H1 (cell line): ENCODE results near the gene AGRP. TPM values are rescaled to one million over a fixed set of nuclear protein-coding genes. Genes with fewer than 3 reads are reported as not detected.

ENCODE experiments used
- CTCF ChIA-PET: fragments of 300-600 bp; sonication (Branson Sonifier 250); formaldehyde crosslinking; loops from one replicate; lab custom pipeline; 2021; ENCODE audit not compliant: partially characterized antibody; lab: Charles Lee
- POLR2A ChIA-PET: fragments of 300-600 bp; sonication (Branson Sonifier 250); formaldehyde crosslinking; loops from one replicate; lab custom pipeline; 2021; ENCODE audit warnings: inconsistent platforms; ENCODE audit not compliant: partially characterized antibody; lab: Charles Lee
- DNase-seq, 2 experiments: peaks; one replicate each; pipeline versions ENCODE4 v3.0.0 to v3.0.0-alpha.2; 2010 to 2022; ENCODE audit warnings: low spot score in 2 of 2, low read depth in 1 of 2, mixed read lengths in 1 of 2
- FAIRE-seq: peaks from 2 replicates; lab custom pipeline; 2011; peaks lifted over from hg19 to GRCh38; lab: Jason Lieb, UNC
- H2AFZ ChIP-seq: 2 replicates; pipeline ENCODE4 v1.8.1; 2012; ENCODE audit warnings: low read length, inconsistent platforms
- H2AK5ac ChIP-seq: 2 replicates; pipeline ENCODE4 v1.6.1; 2013; ENCODE audit warnings: low read depth, low read length
- H2BK120ac ChIP-seq: replicated peaks from 2 replicates; pipeline ENCODE3; 2013; ENCODE audit warnings: low read depth, low read length, inconsistent platforms
- H2BK12ac ChIP-seq: 2 replicates; pipeline ENCODE4 v1.6.1; 2013; ENCODE audit warnings: low read depth, low read length
- H2BK15ac ChIP-seq: 2 replicates; pipeline ENCODE4 v1.6.1; 2013; ENCODE audit warnings: low read length
- H2BK20ac ChIP-seq: 2 replicates; pipeline ENCODE4 v1.6.1; 2013; ENCODE audit warnings: low read length
- H2BK5ac ChIP-seq: 2 replicates; pipeline ENCODE4 v1.6.1; 2013; ENCODE audit warnings: low read depth, low read length
- H3K14ac ChIP-seq: 2 replicates; pipeline ENCODE4 v1.6.1; 2013; ENCODE audit warnings: inconsistent platforms; ENCODE audit not compliant: insufficient read length
- H3K18ac ChIP-seq: 2 replicates; pipeline ENCODE4 v1.6.1; 2013; ENCODE audit warnings: low read length; ENCODE audit errors: extremely low read depth
- H3K23ac ChIP-seq: 2 replicates; pipeline ENCODE4 v1.6.1; 2013; ENCODE audit warnings: inconsistent platforms; ENCODE audit not compliant: insufficient read length
- H3K23me2 ChIP-seq: 2 replicates; pipeline ENCODE4 v1.6.1; 2013; ENCODE audit warnings: low read depth, low read length
- H3K27ac ChIP-seq: 2 replicates; pipeline ENCODE4 v1.6.1; 2011; ENCODE audit warnings: low read depth, low read length, inconsistent platforms
- H3K27me3 ChIP-seq, 4 experiments: replicated peaks in 1 of 4; 1 replicate in 1 of 4; 2 replicates in 3 of 4; pipeline versions ENCODE4 v1.6.1 to v1.8.1; 2011 to 2013; ENCODE audit warnings: low read length in 3 of 4, mild to moderate bottlenecking in 3 of 4, inconsistent platforms in 2 of 4, mixed read lengths in 2 of 4, moderate library complexity in 1 of 4; ENCODE audit not compliant: control insufficient read depth in 3 of 4, insufficient read depth in 3 of 4; ENCODE audit errors: extremely low read depth in 1 of 4
- H3K36me3 ChIP-seq, 4 experiments: 2 replicates each; pipeline versions ENCODE4 v1.6.1 to v1.8.1; 2011 to 2013; ENCODE audit warnings: mild to moderate bottlenecking in 4 of 4, low read length in 3 of 4, moderate library complexity in 2 of 4, control low read depth in 1 of 4, inconsistent platforms in 1 of 4; ENCODE audit not compliant: insufficient read depth in 4 of 4, control insufficient read depth in 2 of 4
- H3K4ac ChIP-seq: replicated peaks from 2 replicates; pipeline ENCODE3; 2013; ENCODE audit warnings: low read length, low read depth, mixed read lengths, inconsistent platforms; ENCODE audit not compliant: insufficient read length
- H3K4me1 ChIP-seq, 4 experiments: replicated peaks in 1 of 4; 1 replicate in 1 of 4; 2 replicates in 3 of 4; pipeline versions ENCODE4 v1.6.1 to v1.8.1; 2011 to 2013; ENCODE audit warnings: low read length in 3 of 4, inconsistent platforms in 2 of 4, mixed read lengths in 1 of 4; ENCODE audit not compliant: insufficient read depth in 4 of 4, control insufficient read depth in 3 of 4
- H3K4me2 ChIP-seq, 2 experiments: 2 replicates each; pipeline versions ENCODE4 v1.6.1 to v1.8.1; 2011 to 2013; ENCODE audit warnings: low read depth in 2 of 2, low read length in 2 of 2, control low read depth in 1 of 2, inconsistent platforms in 1 of 2, mild to moderate bottlenecking in 1 of 2; ENCODE audit not compliant: insufficient read depth in 1 of 2
- H3K4me3 ChIP-seq, 4 experiments: fragments of 200-600, 300-600 bp in 1 of 4; sonication (generic), shearing (Covaris generic), sonication (Bioruptor Twin) in 1 of 4; 2 replicates each; pipeline versions ENCODE4 v1.5.1 to v1.8.1; 2011 to 2016; ENCODE audit warnings: low read length in 4 of 4, low read depth in 3 of 4, control low read depth in 2 of 4, inconsistent platforms in 2 of 4, mild to moderate bottlenecking in 2 of 4, mixed read lengths in 1 of 4, moderate library complexity in 1 of 4; ENCODE audit not compliant: insufficient read depth in 2 of 4; ENCODE audit errors: extremely low read depth in 1 of 4
- H3K56ac ChIP-seq: replicated peaks from 2 replicates; pipeline ENCODE3; 2013; ENCODE audit warnings: low read depth, mild to moderate bottlenecking, mixed read lengths, low read length, inconsistent platforms; ENCODE audit not compliant: insufficient read length
- H3K79me1 ChIP-seq: 2 replicates; pipeline ENCODE4 v1.6.1; 2013; ENCODE audit warnings: low read depth, low read length, control low read depth
- H3K79me2 ChIP-seq, 2 experiments: 2 replicates each; pipeline versions ENCODE4 v1.6.1 to v1.8.1; 2012 to 2013; ENCODE audit warnings: low read length in 2 of 2, mild to moderate bottlenecking in 2 of 2, inconsistent platforms in 1 of 2; ENCODE audit not compliant: insufficient read depth in 2 of 2, control insufficient read depth in 1 of 2
- H3K9ac ChIP-seq, 4 experiments: replicated peaks in 1 of 4; 1 replicate in 1 of 4; 2 replicates in 3 of 4; pipeline versions ENCODE4 v1.6.1 to v1.8.1; 2011 to 2013; ENCODE audit warnings: low read depth in 3 of 4, low read length in 3 of 4, control low read depth in 2 of 4, mild to moderate bottlenecking in 2 of 4, moderate library complexity in 2 of 4, inconsistent platforms in 1 of 4; ENCODE audit errors: extremely low read depth in 1 of 4
- H3K9me3 ChIP-seq, 2 experiments: 2 replicates each; pipeline versions ENCODE4 v1.6.1 to v1.8.1; 2012 to 2013; ENCODE audit warnings: mild to moderate bottlenecking in 2 of 2, moderate library complexity in 2 of 2, control low read depth in 1 of 2, inconsistent platforms in 1 of 2, low read depth in 1 of 2, low read length in 1 of 2, mixed read lengths in 1 of 2; ENCODE audit not compliant: insufficient read depth in 2 of 2
- H4K20me1 ChIP-seq, 2 experiments: replicated peaks in 1 of 2; 2 replicates each; pipeline versions ENCODE3 to v1.8.1; 2011 to 2013; ENCODE audit warnings: inconsistent platforms in 2 of 2, low read length in 2 of 2, mild to moderate bottlenecking in 1 of 2; ENCODE audit not compliant: insufficient read depth in 2 of 2, control insufficient read depth in 1 of 2
- H4K5ac ChIP-seq: 2 replicates; pipeline ENCODE4 v1.6.1; 2013; ENCODE audit warnings: low read length, low read depth, mixed read lengths, inconsistent platforms; ENCODE audit not compliant: insufficient read length
- H4K8ac ChIP-seq: 2 replicates; pipeline ENCODE4 v1.8.0; 2013; ENCODE audit warnings: mild to moderate bottlenecking, moderate library complexity, low read length, inconsistent platforms; ENCODE audit not compliant: insufficient read depth; ENCODE audit errors: extremely low read depth
- H4K91ac ChIP-seq: replicated peaks from 2 replicates; pipeline ENCODE3; 2013; ENCODE audit warnings: low read length, mixed read lengths, inconsistent platforms; ENCODE audit not compliant: insufficient read length
- RAD21 ChIP-seq, 2 experiments: IDR thresholded peaks in 1 of 2; conservative IDR thresholded peaks in 1 of 2; 2 replicates each; pipeline ENCODE4 v1.6.1; 2011; ENCODE audit warnings: low read depth in 2 of 2, low read length in 2 of 2, improper control_type of control experiment in 1 of 2, inconsistent platforms in 1 of 2, mild to moderate bottlenecking in 1 of 2, moderate library complexity in 1 of 2
- RFX5 ChIP-seq: IDR thresholded peaks from 2 replicates; pipeline ENCODE4 v1.6.1; 2011; ENCODE audit warnings: low read depth, low read length, improper control_type of control experiment, borderline replicate concordance
- WGBS, 2 experiments: shearing (Covaris generic) in 1 of 2; methylation state at CpG; one replicate each; pipeline versions ENCODE4 v1.1.6 to v1.1.7; 2013 to 2015; ENCODE audit warnings: low lambda C conversion rate in 2 of 2, mixed read lengths in 2 of 2, inconsistent platforms in 1 of 2, low coverage in 1 of 2, missing lambda C conversion rate in 1 of 2; ENCODE audit not compliant: insufficient replicate concordance in 2 of 2, insufficient coverage in 1 of 2, insufficient read length in 1 of 2; ENCODE audit errors: extremely low coverage in 1 of 2, missing lambda C conversion rate in 1 of 2; 5-methylcytosine and 5-hydroxymethylcytosine counted together
- polyA plus RNA-seq, 7 experiments: library from polyadenylated mRNA; depleted of rRNA in 3 of 7; stranded (reverse) in 5 of 7; unstranded in 2 of 7; fragments of >200 nt in 5 of 7; fragments of 200-250 nt in 2 of 7; gene quantifications; 1 replicate in 5 of 7; 2 replicates in 1 of 7; 4 replicates in 1 of 7; pipeline versions ENCODE4 v1.2.1 to v1.2.3, GENCODE V29; 2011 to 2013; ENCODE audit warnings: missing spikeins in 2 of 7, mixed read lengths in 2 of 7
- total RNA-seq: library from RNA; stranded (reverse); fragmentation: NEBNext Ultra II Directional; extraction: Animal tissue kit (Norgen Biotek cat#: 25700); gene quantifications from 2 replicates; pipeline ENCODE4 v1.2.1, GENCODE V29; 2021
- TF ChIP-seq, protein P1 (sequence below), 3 experiments: IDR thresholded peaks; 1 replicate in 2 of 3; 2 replicates in 1 of 3; pipeline versions ENCODE4 v1.5.1 to v1.6.1; 2011; ENCODE audit warnings: low read length in 3 of 3, mild to moderate bottlenecking in 3 of 3, inconsistent platforms in 2 of 3, low read depth in 1 of 3, moderate library complexity in 1 of 3; ENCODE audit not compliant: insufficient read depth in 1 of 3; ENCODE audit errors: control extremely low read depth in 1 of 3

Gene AGRP
- total and polyA plus RNA-seq, 2 of the 8 experiments (the other 6 are each of a cell fraction or from before 2014, with no cell fraction given), result not detected

DNA sequence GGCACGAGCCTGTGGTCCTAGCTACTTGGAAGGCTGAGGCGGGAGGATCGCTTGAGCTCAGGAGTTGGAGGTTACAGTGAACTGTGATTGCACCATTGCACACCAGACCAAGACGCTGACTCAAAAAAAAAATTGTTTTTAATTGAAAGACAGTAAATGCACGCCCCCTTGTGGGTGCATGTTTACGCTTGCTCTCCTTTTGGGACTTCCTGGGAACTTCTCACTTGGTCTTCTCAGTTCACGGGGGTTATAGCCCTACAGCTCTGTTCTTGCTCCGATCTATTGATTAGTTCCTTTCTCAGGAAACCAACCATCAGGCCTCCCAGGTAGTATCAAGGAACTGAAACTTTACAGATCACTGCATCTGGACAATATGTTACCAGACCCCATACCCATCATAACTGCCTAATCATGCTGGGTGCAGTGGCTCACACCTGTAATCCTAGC lies 31.1 kb upstream of the AGRP start:
- peak; percentile 42 for FAIRE-seq

More for the DNA sequence above, 31.1 kb upstream of the AGRP start:
- H4K5ac ChIP-seq, result no peak overlapping the region
- H3K27ac ChIP-seq, result no peak overlapping the region
- no peak overlapping the region for H2AK5ac ChIP-seq
- no peak overlapping the region for H3K56ac ChIP-seq
- no peak overlapping the region for H3K14ac ChIP-seq
- no peak overlapping the region for H3K4me3 ChIP-seq
- H2BK120ac ChIP-seq, result no peak overlapping the region
- POLR2A ChIA-PET, result interaction anchor here (0.9 to 1.1 kb wide), 2 partner anchors 11 to 25 kb away, joined by 3 read pairs; no protein-coding TSS in a partner anchor
- H3K9me3 ChIP-seq, result no peaks in the 10 kb centered on the region
- no peak overlapping the region for H2AFZ ChIP-seq
- TF ChIP-seq RAD21 (IDR thresholded peaks at IDR 0.05 in 1 of 2, conservative IDR thresholded peaks at IDR 0.05 in 1 of 2; ENCODE audit: low read depth in 2 of 2, low read length in 2 of 2) (peak; percentile 55 to 65), RFX5 (no peak)
- TF ChIP-seq, protein P1, sequence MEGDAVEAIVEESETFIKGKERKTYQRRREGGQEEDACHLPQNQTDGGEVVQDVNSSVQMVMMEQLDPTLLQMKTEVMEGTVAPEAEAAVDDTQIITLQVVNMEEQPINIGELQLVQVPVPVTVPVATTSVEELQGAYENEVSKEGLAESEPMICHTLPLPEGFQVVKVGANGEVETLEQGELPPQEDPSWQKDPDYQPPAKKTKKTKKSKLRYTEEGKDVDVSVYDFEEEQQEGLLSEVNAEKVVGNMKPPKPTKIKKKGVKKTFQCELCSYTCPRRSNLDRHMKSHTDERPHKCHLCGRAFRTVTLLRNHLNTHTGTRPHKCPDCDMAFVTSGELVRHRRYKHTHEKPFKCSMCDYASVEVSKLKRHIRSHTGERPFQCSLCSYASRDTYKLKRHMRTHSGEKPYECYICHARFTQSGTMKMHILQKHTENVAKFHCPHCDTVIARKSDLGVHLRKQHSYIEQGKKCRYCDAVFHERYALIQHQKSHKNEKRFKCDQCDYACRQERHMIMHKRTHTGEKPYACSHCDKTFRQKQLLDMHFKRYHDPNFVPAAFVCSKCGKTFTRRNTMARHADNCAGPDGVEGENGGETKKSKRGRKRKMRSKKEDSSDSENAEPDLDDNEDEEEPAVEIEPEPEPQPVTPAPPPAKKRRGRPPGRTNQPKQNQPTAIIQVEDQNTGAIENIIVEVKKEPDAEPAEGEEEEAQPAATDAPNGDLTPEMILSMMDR (IDR thresholded peaks at IDR 0.05; ENCODE audit: control extremely low read depth in 1 of 3, insufficient read depth in 1 of 3, low read depth in 1 of 3, low read length in 3 of 3), result peak; percentile 38 to 77 (median 69)
- H3K4me1 ChIP-seq, result no peaks in the 10 kb centered on the region
- DNase-seq, result peak in 1 of 2 experiments; percentile 69
- H3K36me3 ChIP-seq, result no peaks in the 10 kb centered on the region
- H3K18ac ChIP-seq, result no peak overlapping the region
- no peaks in the 10 kb centered on the region; the same call in 1 of the 2 replicates for H3K79me1 ChIP-seq
- no peak overlapping the region for H3K4ac ChIP-seq
- CTCF ChIA-PET, result interaction anchor here (0.6 to 9.9 kb wide), 40 partner anchors 9 to 569 kb away, joined by 3 to 335 read pairs (median 5); partner anchors contain the start of genes AGRP, ATP6V0D1, B3GNT9 and C16orf86
- H3K4me2 ChIP-seq, result no peak overlapping the region; a peak in 1 of 4 replicates
- no peak overlapping the region for H2BK15ac ChIP-seq
- no peak overlapping the region for H2BK5ac ChIP-seq
- no peak overlapping the region for H3K23ac ChIP-seq
- 23% methylated on average over 8 of the region's 8 CpGs; no CpG with 5 or more reads in 1 of the 2 experiments for WGBS, 2 experiments
- H3K27me3 ChIP-seq, result peaks cover 0 to 11% (median 5%) of the 10 kb centered on the region in 4 experiments; a peak in 2 of 7 replicates
- no peak overlapping the region for H2BK20ac ChIP-seq
- H4K91ac ChIP-seq, result no peak overlapping the region
- H3K9ac ChIP-seq, result no peak overlapping the region
- H3K79me2 ChIP-seq, result no peaks in the 10 kb centered on the region
- no peak overlapping the region for H2BK12ac ChIP-seq
- no peaks in the 10 kb centered on the region for H4K20me1 ChIP-seq
- H3K23me2 ChIP-seq, result no peaks in the 10 kb centered on the region
- no peak overlapping the region for H4K8ac ChIP-seq
